GM18861 (cell line): ENCODE results near the gene TRAPPC2.
A peak's percentile ranks its signal among the peaks of the same experiment; 100 is the strongest.
"Not testable (repeated sequence)": the region's sequence is repeated elsewhere in the genome, so short reads cannot be mapped to it uniquely, and the experiment has no call there.

ENCODE experiments used
- ATAC-seq: cut with Tn5 transposase; IDR thresholded peaks from one replicate; pipeline ENCODE4 v1.9.1; 2021; ENCODE audit not compliant: unreplicated experiment

The TRAPPC2 gene

DNA sequence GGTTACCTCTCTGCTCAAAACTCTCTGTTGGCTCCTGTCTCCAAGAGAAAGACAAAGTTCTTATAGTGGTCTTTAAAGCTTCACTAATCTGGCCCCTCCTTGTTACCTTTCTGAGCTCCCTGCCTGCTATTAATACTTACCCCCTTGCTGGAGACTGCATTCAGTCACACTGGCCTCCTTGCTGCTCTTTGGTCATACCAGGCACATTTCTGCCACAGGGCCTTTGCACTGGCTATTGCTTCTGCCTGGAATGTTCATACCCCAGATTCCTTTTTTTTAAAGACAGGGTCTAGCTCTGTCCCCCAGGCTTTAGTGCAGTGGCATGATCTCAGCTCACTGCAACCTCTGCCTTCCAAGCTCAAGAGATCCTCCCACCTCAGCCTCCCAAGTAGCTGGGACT, 61.4 kb downstream of the TRAPPC2 start:
- ATAC-seq = no peak

- no peak for ATAC-seq
Measured at GRCh38 chrX:13670197-13670596, 64.2 kb downstream of the TRAPPC2 start.

GRCh38 chrX:13669755-13670154, 64.7 kb downstream of the TRAPPC2 start:
- not testable (repeated sequence) for ATAC-seq

- peak; percentile 62 for ATAC-seq
Measured at GRCh38 chrX:13669246-13669737, 65.1 kb downstream of the TRAPPC2 start.

GRCh38 chrX:13667919-13668318, 66.5 kb downstream of the TRAPPC2 start:
- ATAC-seq = no peak

GRCh38 chrX:13666836-13667235, 67.6 kb downstream of the TRAPPC2 start:
- ATAC-seq = no peak

DNA sequence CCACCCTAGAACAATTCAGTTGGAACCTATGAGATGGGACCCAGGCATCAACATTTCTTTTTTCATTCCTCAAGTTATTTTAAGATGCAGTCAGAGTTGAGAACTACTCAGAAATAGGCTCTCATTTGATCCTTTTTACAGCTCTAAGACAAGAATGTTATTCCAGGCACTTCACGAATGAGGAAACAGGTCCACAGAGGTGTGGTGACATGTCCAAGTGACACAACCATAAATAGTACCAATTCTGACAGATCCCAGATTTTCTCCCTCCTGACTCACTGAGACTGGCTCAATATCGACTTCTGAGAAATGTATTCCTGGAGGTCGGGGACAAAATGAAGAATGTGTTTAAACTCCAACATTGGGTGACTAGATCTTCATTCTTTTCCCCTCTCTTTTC, 70.4 kb downstream of the TRAPPC2 start:
- no peak for ATAC-seq

- no peak for ATAC-seq
Measured at GRCh38 chrX:13662355-13662791, 72.0 kb downstream of the TRAPPC2 start.
